Mucosa of descending colon (tissue), 3 donors: ENCODE results near the gene SLAMF1. TPM values are rescaled to one million over a fixed set of nuclear protein-coding genes. Genes with fewer than 3 reads are reported as not detected.

ENCODE experiments used
- ATAC-seq: fragments of 200-7000 bp; cut with Tn5 transposase; one replicate; pipeline ENCODE4 v1.9.1; 2020; ENCODE audit warnings: mild to moderate bottlenecking, moderate library complexity
- DNase-seq, 3 donors: peaks; one replicate each; pipeline ENCODE4 v3.0.0-alpha.2; 2020
- H3K36me3 ChIP-seq: fragments of 200-600 bp; one replicate; pipeline ENCODE4 v1.8.0; 2021; ENCODE audit warnings: low read depth, mild to moderate bottlenecking
- H3K4me1 ChIP-seq: fragments of 200-600 bp; one replicate; pipeline ENCODE4 v1.8.0; 2021; ENCODE audit warnings: low read depth, mild to moderate bottlenecking
- H3K4me3 ChIP-seq: fragments of 200-600 bp; one replicate; pipeline ENCODE4 v1.8.0; 2021; ENCODE audit warnings: mild to moderate bottlenecking
- H3K9me3 ChIP-seq: fragments of 200-600 bp; one replicate; pipeline ENCODE4 v1.8.0; 2021; ENCODE audit warnings: mild to moderate bottlenecking
- intact Hi-C, 2 donors: fragments of 100-400 bp; cut with DNase I in 1 of 2; cut with micrococcal nuclease in 1 of 2; formaldehyde crosslinking; loops; one replicate each; pipeline versions ENCODE4 v1.11.0 to v1.11.1; 2022; cut with DNase I, micrococcal nuclease
- total RNA-seq, 3 donors: library from RNA; stranded (reverse); fragmentation: NEBNext Ultra II Directional in 2 of 3; extraction: Animal tissue kit (Norgen Biotek cat#: 25700) in 2 of 3; gene quantifications; one replicate each; pipeline versions ENCODE4 v1.2.1 to v1.2.4, GENCODE V29; 2021 to 2023
- TF ChIP-seq, protein P1 (sequence below): fragments of 200-600 bp; IDR thresholded peaks from one replicate; pipeline ENCODE4 v1.8.0; 2022; ENCODE audit warnings: antibody characterized with exemption, mild to moderate bottlenecking
- donor health status: DM: no; HTN: no; CAD: no; lungs with moderate emphysema.
- donor health status: DM: no; HTN: no; CAD: no.
- donor health status: DM: no; HTN: yes; CAD: no.

SLAMF1 gene
- total RNA-seq, 3 donors from 2014 or later, result 1.1 to 2.2 (median 1.6) TPM

DNA sequence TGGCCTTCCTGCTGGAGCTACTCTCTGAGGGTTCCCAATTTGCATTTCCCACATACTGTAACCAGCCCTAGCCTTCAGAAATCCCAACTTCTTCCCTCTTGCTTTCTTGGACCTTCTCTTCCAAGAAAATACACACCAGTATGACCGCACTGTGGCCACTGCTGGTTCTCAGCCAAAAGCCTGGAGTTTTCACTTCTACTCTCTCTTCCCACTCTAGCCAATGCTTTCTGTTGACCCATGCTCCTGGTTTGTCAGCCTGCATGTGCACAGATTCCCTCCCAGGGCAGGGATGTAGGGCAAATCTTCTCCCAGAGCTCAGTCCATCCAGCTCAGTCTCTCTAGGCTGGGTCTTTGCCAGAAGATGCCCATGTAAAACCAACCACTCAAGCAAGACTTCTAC, 664 bp downstream of the SLAMF1 start:
- H3K9me3 ChIP-seq, result no peaks in the 10 kb centered on the region
- no peak overlapping the region for H3K4me3 ChIP-seq
- DNase-seq, result no peak
- H3K36me3 ChIP-seq, result no peaks in the 10 kb centered on the region
- peak; percentile 23 for ATAC-seq
- intact Hi-C loops, result no loop called here
- no peaks in the 10 kb centered on the region for H3K4me1 ChIP-seq
- TF ChIP-seq, protein P1, sequence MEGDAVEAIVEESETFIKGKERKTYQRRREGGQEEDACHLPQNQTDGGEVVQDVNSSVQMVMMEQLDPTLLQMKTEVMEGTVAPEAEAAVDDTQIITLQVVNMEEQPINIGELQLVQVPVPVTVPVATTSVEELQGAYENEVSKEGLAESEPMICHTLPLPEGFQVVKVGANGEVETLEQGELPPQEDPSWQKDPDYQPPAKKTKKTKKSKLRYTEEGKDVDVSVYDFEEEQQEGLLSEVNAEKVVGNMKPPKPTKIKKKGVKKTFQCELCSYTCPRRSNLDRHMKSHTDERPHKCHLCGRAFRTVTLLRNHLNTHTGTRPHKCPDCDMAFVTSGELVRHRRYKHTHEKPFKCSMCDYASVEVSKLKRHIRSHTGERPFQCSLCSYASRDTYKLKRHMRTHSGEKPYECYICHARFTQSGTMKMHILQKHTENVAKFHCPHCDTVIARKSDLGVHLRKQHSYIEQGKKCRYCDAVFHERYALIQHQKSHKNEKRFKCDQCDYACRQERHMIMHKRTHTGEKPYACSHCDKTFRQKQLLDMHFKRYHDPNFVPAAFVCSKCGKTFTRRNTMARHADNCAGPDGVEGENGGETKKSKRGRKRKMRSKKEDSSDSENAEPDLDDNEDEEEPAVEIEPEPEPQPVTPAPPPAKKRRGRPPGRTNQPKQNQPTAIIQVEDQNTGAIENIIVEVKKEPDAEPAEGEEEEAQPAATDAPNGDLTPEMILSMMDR, result no peak

DNA sequence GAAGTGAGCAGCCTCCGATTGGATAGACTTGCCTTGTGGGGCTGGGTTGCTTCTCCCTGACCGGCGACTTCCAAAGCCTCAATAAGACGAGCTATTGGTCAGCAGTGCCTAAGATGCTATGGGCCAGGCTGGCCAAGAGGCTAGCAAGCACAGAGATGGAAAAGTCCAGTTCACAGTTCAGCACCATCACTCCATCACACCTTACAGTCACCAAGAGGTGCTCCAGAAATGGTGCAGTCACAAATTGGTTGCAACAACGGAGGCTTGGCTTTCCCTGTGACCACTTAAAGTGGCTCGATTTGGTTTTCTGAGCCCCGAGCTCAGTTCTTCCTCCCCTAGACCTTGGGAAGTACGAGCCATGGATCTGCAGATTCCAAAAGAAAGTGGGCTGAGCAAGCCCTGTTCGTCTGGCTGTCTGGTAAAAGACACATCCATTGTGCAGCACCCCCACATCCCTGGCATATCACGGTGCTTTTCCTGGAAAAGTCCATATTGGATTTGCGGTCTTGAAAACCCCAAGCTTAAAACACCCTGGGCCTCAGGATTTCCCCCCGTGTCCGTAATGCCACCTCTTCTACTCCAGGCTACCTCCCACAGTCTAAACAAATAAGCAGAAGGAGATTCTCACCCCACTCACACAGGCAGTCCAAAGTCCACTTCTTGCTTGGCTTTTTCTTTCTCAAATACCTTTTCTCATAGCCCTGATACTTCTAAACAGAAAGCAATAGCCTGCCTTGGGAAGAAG, 1.3 kb downstream of the SLAMF1 start:
- Histone ChIP-seq H3K9me3 (no peaks in the 10 kb centered on the region), H3K4me3 (no peak overlapping the region), H3K4me1 (no peaks in the 10 kb centered on the region), H3K36me3 (no peaks in the 10 kb centered on the region)
- TF ChIP-seq, protein P1, result no peak
- ATAC-seq (peak; percentile 31), DNase-seq (no peak)
- intact Hi-C loops, result no loop called here

DNA sequence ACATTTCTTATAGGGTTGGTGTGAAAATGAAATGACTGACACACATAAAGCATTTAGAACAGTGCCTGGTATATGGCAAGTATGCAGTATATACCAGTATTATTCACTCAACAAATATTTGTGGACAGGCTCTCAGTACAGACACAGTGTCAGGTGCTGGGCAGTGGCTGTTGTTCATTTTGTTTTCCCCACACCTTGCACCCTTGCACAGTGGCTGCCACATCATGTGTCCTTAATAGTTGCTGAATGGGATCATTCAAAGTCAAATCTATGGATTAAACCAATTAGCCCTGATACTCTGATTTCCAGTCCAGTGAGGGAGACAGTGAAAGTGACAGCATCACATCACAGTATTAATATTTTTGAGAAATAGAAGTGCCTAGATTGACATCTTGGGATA, 2.4 kb downstream of the SLAMF1 start:
- TF ChIP-seq, protein P1, result no peak
- intact Hi-C loops, result no loop called here
- ATAC-seq, result no peak
- no peak for DNase-seq
- Histone ChIP-seq H3K4me1 (no peaks in the 10 kb centered on the region), H3K4me3 (no peak overlapping the region), H3K9me3 (no peaks in the 10 kb centered on the region), H3K36me3 (no peaks in the 10 kb centered on the region)

DNA sequence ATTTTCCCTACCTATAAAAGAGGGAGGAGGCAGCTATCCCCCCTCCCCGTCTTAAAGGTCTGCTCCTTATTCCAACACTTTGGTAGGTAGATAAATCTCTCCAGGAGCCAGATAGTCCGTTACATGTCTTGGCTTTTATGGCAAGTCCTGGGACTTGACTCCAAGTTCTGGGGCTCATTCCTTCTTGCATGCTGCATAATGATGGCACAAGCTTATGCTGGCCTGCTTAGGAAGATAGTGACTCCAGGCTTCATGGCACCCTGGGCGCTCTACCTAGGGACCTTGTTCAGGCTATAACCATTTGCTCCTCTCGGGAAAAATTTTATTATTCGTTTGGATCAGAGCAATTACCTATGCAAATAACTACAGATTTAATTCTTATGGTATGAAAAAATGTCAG, 3.7 kb downstream of the SLAMF1 start:
- ATAC-seq (no peak), DNase-seq (no peak)
- Histone ChIP-seq H3K4me3 (no peak overlapping the region), H3K4me1 (peaks cover 2% of the 10 kb centered on the region), H3K9me3 (no peaks in the 10 kb centered on the region), H3K36me3 (no peaks in the 10 kb centered on the region)
- TF ChIP-seq, protein P1, result no peak
- intact Hi-C loops, result no loop called here

DNA sequence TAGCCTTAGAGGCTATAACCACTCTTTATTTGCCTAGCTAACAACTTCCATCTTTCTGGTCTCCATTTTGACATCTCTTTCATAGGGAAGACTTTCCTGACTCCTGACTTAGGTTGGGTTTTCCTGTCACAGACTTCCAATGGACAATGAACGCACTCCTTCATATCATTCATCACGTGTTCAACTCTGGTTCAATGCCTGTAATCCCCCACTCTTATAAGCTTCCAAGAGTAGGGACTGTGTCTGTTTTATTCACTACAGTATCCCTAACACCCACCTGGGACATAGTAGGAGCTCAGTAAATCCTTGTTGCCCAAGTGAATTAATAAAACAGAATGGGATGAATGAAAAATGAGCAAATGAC, 4.6 kb downstream of the SLAMF1 start:
- no peaks in the 10 kb centered on the region for H3K36me3 ChIP-seq
- H3K4me1 ChIP-seq, result peaks cover 2% of the 10 kb centered on the region
- TF ChIP-seq, protein P1, result no peak
- intact Hi-C loops, result no loop called here
- no peaks in the 10 kb centered on the region for H3K9me3 ChIP-seq
- DNase-seq (no peak), ATAC-seq (no peak)
- no peak overlapping the region for H3K4me3 ChIP-seq
